ENCODE results near the gene CHD6.

GRCh38 chr20:41508335-41508734 lies 109.8 kb downstream of the CHD6 start:
- no peak for TF ChIP-seq CTCF (IDR thresholded peaks at IDR 0.05)
- TF ChIP-seq POLR2A (IDR thresholded peaks at IDR 0.05): no peak

All from sigmoid colon (tissue), 3 donors.